COLO668 (cell line): ENCODE data around the gene ZDHHC22.
"Not testable (repeated sequence)": the region's sequence is repeated elsewhere in the genome, so short reads cannot be mapped to it uniquely, and the experiment has no call there.

Experiments used
- DNase-seq: peaks from one replicate; lab custom pipeline; 2025; ENCODE audit not compliant: unreplicated experiment; lab: John Stamatoyannopoulos, UW

ZDHHC22 gene, protein sequence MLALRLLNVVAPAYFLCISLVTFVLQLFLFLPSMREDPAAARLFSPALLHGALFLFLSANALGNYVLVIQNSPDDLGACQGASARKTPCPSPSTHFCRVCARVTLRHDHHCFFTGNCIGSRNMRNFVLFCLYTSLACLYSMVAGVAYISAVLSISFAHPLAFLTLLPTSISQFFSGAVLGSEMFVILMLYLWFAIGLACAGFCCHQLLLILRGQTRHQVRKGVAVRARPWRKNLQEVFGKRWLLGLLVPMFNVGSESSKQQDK

DNA sequence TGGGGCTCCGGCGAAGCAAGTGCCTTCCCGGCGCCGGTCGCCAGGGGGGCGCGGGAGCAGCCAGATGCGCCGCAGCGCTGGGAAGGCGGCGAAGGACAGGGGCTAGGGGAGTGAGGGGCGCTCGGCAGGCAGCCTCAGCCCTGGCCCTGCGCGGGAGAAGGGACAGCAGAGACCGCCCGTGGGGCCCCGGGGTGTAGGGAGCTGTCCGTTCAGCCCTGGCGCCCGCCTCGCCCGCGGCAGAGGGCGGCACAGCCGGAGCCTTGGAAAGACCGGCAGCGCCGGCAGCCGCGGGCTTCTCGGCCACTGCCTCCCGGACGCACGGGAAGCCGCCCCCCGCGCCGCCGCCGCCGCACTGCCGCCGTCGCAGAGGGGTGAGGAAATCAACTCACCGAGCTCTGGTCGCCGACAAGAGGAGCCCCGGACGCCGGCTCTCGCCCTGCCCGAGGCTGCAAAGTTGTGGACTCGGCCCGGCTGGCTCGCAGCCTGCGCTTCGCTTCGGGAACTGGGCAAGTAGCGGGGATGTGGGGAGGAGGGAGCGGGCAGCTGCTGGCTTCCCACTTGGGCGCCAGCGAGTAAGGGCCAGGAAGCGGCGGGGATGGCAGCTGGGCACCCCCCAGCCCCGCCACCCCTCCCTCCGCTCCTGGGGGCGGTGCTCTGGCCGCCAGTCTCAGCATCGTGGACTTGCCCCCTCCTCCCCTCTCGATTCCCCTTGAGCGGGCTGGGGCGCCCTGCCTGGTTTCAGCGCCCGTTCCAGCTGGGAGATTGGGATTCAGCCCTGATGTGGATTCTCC, at the start of gene ZDHHC22:
Gene ZDHHC22, minus strand, starts transcription at position 578 of the 791 bp plus-strand sequence. CDS start 2,053 bp downstream, outside the sequence.
- DNase-seq: peak; percentile 78

DNA sequence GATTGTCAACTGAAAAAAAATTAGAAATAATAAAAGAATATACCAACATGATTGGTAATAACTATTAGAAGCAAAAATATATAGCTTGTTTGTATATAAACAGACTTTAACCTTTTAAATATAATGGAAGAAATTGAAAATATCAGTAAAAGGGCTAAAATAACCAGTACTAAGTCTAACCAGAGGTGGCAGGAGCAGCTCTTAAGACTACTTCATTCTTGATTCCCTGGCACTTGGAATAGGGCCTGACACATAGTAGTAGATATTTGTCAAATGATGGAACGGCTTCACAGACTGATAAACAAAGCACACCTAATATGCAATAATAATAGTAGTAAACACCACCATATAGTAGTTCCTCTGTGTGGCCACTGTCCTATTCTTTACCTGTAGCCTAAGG, 49.4 kb upstream of the ZDHHC22 start:
- no peak for DNase-seq

DNA sequence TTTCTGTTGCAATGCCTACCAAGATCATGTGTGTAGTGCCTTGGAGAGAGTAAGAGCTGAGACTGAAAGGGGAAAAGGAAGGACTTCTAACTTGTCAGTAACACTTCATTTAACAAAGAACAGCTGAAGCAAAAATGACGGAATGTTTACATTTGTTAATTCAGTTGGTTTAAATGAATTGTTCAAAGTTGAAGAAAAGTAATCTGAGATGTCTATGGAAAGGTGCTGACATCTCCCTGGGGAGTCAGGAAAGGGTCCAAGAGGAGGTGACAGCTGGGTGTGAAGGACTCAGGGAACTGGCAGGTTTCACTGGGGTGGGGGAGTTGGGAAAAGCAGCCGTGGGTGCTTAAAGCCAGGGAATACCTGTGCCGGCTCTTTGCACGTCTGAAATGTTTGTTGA, 47.9 kb upstream of the ZDHHC22 start:
- DNase-seq: peak; percentile 37

DNA sequence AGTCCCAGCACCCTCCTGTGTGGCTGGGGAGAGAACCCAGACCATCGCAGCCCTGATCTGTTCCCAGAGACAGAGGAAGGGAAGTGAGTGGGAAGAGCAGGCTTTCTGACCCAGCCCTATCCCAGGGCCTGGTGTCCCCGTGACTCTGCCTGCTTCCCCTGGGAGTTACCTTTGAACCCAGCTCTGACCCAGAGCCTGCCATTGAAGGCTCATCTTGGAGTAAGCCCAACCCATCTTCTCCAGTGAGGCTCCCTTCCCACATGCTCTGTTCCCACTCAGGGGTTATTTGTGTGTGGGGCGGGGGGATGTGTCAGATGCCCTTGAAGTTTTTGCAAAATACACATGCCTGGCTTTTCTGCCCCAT, 46.0 kb upstream of the ZDHHC22 start:
- DNase-seq: no peak

DNA sequence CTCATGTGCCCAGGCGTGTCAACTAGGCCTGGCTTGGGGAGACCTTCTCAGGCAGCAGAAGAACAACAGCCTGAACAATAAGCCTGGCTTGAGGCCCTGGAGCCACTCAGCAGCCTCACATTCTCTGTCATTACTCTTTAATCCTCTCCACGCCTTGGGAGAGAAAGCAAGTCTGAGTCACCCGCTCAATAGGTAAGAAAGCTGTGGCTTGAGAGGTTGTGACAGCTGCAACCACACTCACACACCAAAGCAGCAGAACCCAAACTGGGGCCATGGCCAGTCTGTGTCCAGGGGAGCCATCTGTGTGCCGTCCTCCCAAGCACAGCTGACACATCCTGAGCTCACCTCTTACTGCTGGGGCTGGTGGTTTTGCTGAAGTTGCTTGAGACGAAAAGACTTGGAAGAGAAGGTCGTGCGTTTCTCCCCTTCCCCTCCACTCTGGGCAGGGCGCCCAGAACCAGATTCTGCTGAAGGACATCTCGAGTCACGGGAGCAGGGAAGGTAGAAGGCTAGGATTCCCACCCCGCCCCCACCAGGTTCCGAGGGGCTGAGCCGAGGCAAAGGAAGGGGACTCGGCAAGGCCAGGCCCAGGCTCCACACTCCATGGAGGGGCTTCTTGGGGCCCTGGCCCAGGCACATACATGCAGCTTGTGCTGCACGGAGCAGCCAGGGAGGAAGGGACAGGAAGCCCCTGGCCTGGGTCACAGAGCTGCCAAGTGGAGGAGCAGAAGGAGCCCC, 45.5 kb upstream of the ZDHHC22 start:
- DNase-seq: peak; percentile 68

DNA sequence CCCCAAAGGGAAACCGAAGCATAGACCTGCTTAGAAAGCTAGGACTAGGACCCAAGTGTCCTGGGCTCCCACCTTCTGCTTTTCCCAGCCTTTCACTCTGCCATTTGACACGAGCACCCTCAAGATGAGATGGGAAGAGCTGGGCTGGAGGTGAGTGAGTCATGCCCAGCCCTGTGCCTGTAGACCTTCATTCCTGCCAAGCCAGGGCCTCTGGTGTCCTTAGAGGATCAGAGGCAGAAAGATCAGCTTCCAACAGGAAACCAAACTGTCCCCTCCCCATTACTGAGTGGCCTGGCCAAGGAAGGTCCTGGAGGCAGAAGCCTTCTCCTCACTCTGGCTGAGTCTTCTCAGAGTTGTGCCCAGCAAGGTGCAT, 43.5 kb upstream of the ZDHHC22 start:
- DNase-seq: no peak

DNA sequence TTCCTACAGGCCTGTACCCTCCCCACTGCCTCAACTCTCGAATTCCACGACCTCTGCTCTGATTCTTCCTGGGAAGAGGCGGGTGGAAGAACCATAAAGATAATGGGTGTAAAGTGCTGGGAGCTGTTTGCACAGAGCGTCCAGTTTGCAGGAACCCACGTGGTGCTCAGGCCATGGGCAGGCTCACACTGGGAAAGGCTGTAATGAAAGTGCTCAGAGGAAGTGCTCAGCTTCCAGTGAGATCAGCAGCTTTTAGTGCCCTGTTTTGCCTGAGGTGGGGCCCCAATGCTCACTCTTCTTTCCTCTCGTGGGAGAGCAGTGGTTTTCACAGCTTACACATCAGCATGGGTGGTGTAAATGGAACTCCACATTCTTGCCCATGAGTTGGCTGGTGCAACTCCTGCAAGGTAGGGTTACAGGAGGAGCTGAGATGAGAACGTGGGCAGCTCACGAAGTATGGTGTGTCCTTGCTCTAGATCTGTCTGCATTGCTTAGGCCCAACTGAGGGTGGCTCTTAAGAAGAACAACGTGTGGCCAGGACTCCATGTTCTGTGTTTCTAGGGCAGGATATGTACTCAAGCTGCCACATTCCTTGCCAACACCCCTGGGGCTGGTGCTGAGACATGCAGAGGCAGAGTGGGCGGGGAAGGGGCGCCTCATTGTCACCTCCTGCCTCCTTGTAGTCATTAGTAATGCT, 43.0 kb upstream of the ZDHHC22 start:
- peak; percentile 48 for DNase-seq

DNA sequence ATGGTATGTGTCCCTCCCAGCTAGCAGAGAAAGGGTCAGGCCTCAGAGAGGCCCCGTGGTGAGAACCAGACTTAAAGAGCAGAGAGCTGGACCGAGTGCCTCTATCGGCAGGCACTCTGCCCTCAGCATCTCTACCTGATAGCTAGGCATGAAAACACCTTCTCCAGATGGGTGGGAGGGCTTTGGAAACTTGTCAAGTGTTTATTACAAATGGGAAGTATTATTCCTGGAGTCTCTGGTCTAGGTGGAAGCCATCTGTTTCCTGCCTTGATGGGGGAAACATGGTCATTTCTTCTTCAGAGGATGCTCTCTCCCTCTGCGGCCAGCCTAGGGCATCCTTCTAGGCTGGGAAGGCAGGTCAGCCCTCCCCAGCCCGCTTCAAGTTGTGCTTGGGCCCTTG, 42.3 kb upstream of the ZDHHC22 start:
- DNase-seq: no peak

DNA sequence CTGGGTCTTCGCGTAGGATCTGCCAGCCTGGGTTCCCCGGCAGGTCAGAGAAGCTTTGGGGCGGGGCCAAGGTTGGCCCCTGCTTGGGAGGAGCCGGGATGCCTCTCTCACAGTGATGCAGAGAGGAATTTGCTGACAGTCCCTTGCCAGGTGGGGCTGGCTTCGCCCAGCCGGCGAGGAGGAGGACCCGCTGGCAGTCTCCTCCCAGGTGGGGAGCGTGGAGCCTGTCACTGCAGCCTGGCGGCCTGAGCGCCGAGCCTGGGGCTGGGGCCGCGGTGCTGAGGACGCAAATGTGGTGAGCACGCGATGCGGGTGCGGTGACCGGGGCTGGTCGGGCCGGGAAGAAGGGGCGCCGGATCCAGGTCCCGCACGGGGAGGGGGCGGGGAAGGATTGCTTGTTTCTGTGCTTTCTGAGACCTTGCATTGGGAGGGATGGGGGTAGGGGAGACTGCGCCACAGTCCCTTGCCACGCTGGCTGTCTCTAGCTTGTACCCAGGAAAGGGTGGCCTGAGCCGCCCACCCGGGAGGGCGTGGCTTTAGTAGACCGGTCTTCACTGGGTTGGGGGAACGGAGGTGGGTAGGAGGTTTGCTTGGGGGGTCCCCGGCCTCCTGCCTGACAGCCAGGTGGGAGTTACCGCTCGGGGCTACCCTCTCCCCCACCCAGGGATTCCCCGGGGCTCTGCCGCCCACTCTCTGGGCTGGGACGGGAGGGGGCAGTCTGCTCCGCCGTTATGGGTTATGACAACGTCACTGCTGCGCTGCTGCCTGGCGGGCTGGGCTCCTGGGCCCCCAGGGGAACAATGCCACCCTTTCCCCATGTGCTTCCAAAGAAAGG, 40.2 kb upstream of the ZDHHC22 start, which contains the start of gene TMEM63C:
Gene TMEM63C, plus strand, starts transcription at position 196 of the 835 bp plus-strand sequence. CDS start 37,016 bp downstream, outside the sequence.
- DNase-seq: peak; percentile 93

DNA sequence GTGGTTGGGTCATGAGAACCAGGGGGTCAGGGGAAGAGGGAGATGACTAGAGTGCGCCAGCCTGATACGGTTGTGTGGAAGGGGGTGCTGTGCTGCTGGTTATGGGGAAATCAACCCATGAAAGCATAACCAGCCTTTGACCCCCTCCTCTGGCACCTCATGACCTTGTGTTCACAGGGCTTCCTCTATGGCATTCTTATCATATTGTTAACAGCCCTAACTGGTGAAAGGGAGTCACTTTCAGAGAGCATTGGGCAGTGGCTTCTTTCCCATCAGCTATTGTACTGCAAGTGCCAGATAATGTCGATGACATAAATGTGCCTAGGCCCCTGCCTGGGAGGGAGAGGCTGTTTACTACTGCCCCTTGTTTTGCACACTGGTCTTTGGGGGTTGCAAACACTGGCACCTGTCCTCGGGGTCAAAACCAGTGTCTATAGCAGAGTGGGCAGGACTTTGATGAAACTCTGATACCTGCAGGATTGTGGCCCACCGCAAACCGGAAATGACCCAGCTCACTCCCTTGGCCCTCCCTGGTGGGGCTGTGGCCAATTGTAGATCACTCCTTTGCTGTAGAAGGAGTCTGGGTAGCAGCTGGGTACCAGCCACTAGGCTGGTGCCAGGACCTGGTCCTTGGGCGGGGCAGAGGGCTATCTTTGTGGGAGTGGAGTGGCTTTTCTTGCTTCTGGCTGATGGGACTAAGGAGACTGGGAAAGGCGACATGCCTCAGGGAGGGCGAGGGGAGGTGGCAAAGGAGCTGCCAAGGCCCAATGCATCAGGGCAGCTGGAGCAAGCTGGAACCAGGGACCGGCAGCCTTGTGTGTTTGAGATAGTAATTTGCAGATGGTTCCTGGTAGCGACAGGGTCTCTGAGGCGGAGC, 39.4 kb upstream of the ZDHHC22 start:
- no peak for DNase-seq

DNA sequence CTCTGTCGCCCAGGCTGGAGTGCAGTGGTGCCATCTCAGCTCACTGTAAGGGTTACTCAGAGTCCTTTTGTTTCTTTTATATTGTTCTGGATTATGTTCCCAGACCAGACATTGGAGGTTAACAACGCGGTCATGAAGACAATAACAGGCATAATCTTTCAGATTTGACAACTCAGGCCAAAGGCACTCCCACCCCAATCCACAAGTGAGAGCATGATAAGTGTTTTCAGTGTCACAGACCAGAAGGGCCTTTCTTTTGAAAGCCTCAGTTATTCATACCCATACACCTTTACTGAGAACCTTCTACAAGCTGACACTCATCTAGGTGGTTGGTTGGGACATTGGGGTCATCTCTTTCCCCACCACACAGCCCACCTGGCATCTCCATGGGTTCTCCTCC, 37.1 kb upstream of the ZDHHC22 start:
- DNase-seq: no peak

DNA sequence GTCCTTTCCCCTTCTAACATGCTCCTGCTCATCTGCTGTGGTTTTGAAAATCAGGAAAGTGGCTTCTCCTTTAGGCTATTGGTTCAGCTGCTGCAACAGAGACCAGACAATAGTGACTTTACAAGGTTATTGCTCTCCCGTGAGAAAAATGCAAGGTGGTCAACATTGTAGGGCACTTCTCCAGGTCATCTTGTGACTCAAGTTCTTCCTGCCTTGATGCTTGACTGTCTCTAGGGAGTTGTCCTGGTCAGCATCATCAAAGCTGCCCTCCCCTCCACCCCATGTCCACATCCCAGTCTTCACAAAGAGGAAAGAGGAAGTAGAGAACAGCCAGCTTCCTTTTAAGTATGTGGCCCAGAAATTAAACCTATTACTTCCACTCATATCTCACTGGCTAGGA, 36.1 kb upstream of the ZDHHC22 start:
- DNase-seq: no peak

DNA sequence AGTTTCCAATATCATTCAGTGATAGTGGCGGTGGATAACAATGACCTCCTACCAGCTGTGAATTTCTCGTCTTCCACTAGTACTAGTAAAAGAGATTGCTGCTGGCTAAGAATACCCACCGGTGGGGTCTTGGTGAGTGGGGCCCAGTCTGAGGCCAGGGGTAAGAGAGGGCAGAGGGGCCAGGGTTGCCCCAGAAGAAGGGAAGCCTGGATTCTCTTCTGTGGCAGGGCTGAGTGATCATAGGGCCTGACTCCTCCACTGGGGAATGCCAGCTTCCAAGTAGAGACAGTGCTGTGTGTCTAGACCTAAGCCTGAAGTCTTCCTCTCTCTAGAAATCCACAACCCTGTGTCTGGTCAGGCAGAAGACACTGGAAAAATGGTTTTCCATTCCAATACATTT, 34.3 kb upstream of the ZDHHC22 start:
- DNase-seq: no peak

DNA sequence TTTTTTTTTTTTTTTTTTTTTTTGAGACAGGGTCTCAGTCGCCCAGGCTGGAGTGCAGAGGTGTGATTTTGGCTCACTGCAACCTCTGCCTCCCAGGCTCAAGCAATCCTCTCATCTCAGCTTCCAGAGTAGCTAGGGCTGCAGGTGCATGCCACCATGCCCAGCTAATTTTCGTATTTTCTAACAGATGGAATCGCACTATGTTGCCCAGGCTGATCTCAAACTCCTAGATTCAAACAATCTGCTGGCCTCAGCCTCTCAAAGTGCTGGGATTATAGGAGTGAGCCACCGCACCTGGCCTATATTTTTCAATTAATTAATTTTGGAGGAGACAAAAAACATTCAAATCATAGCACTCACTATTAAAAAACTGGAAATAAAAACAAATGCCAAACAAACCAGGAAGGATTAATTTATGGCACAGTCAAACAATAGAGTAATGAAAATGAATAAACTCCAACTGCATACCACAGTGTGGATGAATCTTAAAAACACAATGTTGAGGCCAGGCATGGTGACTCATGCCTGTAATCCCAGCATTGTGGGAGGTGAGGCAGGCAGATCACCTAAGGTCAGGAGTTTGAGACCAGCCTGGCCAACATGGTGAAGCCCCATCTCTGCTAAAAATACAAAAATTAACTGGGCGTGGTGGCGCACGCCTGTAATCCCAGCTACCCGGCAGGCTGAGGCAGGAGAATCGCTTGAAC, 32.5 kb upstream of the ZDHHC22 start:
- DNase-seq: not testable (repeated sequence)

DNA sequence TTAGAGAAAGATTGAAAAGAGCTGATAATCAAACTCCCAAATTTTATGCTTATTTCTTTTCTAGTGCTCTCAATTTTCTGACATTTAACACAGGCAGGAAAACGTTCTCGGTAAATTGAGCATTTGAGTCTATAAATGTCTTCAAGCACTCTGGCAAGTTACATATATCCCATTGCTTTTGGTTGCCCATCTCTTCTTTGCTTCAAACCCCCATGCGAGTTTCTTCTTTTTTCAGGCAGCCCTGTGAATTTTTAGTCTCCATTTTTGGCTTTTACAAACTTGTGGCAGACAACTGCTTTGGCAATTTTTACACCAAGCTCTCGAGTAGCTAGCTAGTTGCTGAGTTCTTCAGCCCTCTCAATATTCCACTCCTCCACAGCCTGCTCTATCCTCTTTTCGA, 31.3 kb upstream of the ZDHHC22 start:
- DNase-seq: no peak

DNA sequence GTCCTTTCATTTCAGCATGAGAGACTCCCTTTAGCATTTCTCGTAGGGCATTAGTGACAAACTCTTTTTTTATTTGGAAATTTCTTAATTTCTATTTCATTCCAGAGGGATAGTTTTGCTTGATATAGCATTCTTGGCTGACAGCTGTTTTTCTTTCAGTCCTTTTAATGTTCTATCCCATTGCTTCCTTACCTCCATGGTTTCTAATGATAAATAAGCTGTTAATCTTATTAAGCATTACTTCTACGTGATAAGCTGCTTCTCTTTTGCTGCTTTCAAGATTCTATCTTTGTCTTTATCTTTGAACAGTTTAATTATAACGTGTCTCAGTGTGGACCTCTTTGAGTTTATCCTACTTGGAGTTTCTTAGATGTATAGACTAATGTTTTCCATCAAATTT, 28.5 kb upstream of the ZDHHC22 start:
- DNase-seq: no peak

DNA sequence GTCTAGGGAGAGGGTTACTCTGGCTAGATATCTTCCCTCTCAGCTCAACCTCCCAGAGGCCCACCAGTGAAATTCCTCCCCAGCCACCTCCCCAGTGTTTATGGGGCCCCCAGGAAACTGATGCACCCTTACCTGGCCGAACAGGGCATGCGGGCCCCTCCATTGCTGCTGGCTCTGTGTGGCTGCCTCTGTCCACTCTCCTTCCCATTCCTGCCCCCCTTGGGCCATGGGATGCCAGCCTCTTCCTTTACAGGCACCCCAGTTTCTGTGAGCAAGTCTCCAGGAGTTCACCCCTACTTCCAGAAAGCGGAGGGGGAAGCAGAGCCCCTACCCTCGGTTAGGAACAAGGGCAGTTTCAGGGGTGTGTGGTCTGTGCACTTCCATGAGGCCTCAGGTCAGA, 19.4 kb upstream of the ZDHHC22 start:
- DNase-seq: no peak

DNA sequence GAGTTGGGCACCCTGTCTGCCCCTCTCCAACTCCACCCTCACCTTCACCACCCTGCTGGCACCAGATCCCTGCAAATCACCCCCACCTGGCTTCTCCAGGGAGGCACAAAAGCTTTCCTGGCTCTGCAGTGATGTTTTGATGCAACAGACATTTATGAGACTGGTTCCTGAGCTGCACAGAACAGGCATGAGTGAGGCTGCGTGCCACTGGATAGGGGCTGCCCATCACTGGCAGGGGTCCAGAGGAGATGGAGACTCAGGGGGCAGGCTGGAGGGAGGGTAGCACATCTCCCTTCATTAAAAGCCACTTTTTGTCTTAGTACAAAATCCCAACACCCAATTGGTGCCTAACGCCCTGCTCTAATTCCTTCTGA, 17.3 kb upstream of the ZDHHC22 start:
- no peak for DNase-seq
